WTC11 (cell line): ENCODE measurements around the gene STK32C. TPM values are rescaled to one million over a fixed set of nuclear protein-coding genes. Genes with fewer than 3 reads are reported as not detected.

Source experiments
- ATAC-seq: fragments of 200-7000 bp; cut with Tn5 transposase; 2 replicates; pipeline ENCODE4 v1.10.0; 2021; ENCODE audit warnings: mild to moderate bottlenecking, moderate library complexity
- CTCF ChIA-PET: fragments of 300-600 bp; sonication (Branson Sonifier 250); formaldehyde crosslinking; loops from one replicate; lab custom pipeline; 2021; ENCODE audit warnings: antibody characterized with exemption; lab: Charles Lee
- POLR2A ChIA-PET: fragments of 350-600 bp; sonication (Branson Sonifier 250); formaldehyde crosslinking; loops from one replicate; lab custom pipeline; 2021; ENCODE audit warnings: antibody characterized with exemption; lab: Charles Lee
- DNase-seq: peaks from one replicate; pipeline ENCODE4 v3.0.0; 2021; ENCODE audit warnings: low spot score
- H3K27ac Mint-ChIP-seq: 2 replicates; pipeline ENCODE4 v1.8.0; 2021; ENCODE audit warnings: mixed read lengths
- H3K27me3 Mint-ChIP-seq: 2 replicates; pipeline ENCODE4 v1.8.0; 2021; ENCODE audit warnings: low read depth, mild to moderate bottlenecking, moderate library complexity, mixed read lengths
- H3K36me3 Mint-ChIP-seq: 2 replicates; pipeline ENCODE4 v1.8.0; 2021; ENCODE audit warnings: mixed read lengths
- H3K4me1 Mint-ChIP-seq: 2 replicates; pipeline ENCODE4 v1.8.0; 2022; ENCODE audit warnings: mixed read lengths
- H3K4me3 Mint-ChIP-seq: 2 replicates; pipeline ENCODE4 v1.8.0; 2021; ENCODE audit warnings: mild to moderate bottlenecking, moderate library complexity, mixed read lengths
- H3K9me3 Mint-ChIP-seq: 2 replicates; pipeline ENCODE4 v1.8.0; 2021; ENCODE audit warnings: mixed read lengths
- CTCF ChIP-seq: fragments of 200-600 bp; IDR thresholded peaks from 2 replicates; pipeline ENCODE4 v1.8.0; 2022; ENCODE audit warnings: antibody characterized with exemption
- EMX1 ChIP-seq: fragments of 250-450 bp; sonication (Bioruptor Pico); IDR thresholded peaks from 2 replicates; pipeline ENCODE4 v1.8.0; 2021; ENCODE audit warnings: mild to moderate bottlenecking
- ESRRA ChIP-seq: sonication (generic); formaldehyde crosslinking; IDR thresholded peaks from 2 replicates; pipeline ENCODE4 v1.8.1; 2022; ENCODE audit warnings: mild to moderate bottlenecking, missing genetic modification reagents, borderline replicate concordance
- FOXP1 ChIP-seq: sonication (generic); formaldehyde crosslinking; IDR thresholded peaks from 2 replicates; pipeline ENCODE4 v1.8.0; 2022; ENCODE audit warnings: missing genetic modification reagents, mild to moderate bottlenecking, moderate library complexity, borderline replicate concordance
- GRHL2 ChIP-seq: fragments of 250-450 bp; sonication (Bioruptor Pico); IDR thresholded peaks from 2 replicates; pipeline ENCODE4 v1.8.0; 2022; ENCODE audit warnings: mild to moderate bottlenecking, moderate library complexity; ENCODE audit not compliant: insufficient replicate concordance, severe bottlenecking
- KAT7 ChIP-seq: sonication (generic); formaldehyde crosslinking; IDR thresholded peaks from 2 replicates; pipeline ENCODE4 v1.8.1; 2023; ENCODE audit warnings: missing genetic modification reagents, mild to moderate bottlenecking, borderline replicate concordance
- NFE2L1 ChIP-seq: sonication (generic); formaldehyde crosslinking; IDR thresholded peaks from 2 replicates; pipeline ENCODE4 v1.8.1; 2023; ENCODE audit warnings: missing genetic modification reagents
- NFYB ChIP-seq: sonication (generic); formaldehyde crosslinking; conservative IDR thresholded peaks from 2 replicates; pipeline ENCODE4 v1.8.0; 2022; ENCODE audit warnings: low read depth, missing genetic modification reagents
- NR1H2 ChIP-seq: sonication (generic); formaldehyde crosslinking; IDR thresholded peaks from 2 replicates; pipeline ENCODE4 v1.9.0; 2021; ENCODE audit warnings: mild to moderate bottlenecking, moderate library complexity, missing genetic modification reagents
- PRRX2 ChIP-seq: fragments of 250-450 bp; sonication (Bioruptor Pico); IDR thresholded peaks from 2 replicates; pipeline ENCODE4 v1.8.0; 2021; ENCODE audit warnings: mild to moderate bottlenecking
- RORB ChIP-seq: fragments of 250-450 bp; sonication (Bioruptor Pico); IDR thresholded peaks from 2 replicates; pipeline ENCODE4 v1.9.0; 2021; ENCODE audit warnings: mild to moderate bottlenecking
- SMAD4 ChIP-seq: sonication (generic); formaldehyde crosslinking; IDR thresholded peaks from 2 replicates; pipeline ENCODE4 v1.8.0; 2022; ENCODE audit warnings: mild to moderate bottlenecking, missing genetic modification reagents
- TP53 ChIP-seq: sonication (generic); formaldehyde crosslinking; IDR thresholded peaks from 2 replicates; pipeline ENCODE4 v1.8.1; 2023; ENCODE audit warnings: mild to moderate bottlenecking, missing genetic modification reagents
- USF1 ChIP-seq: sonication (generic); formaldehyde crosslinking; IDR thresholded peaks from 2 replicates; pipeline ENCODE4 v1.8.0; 2022; ENCODE audit warnings: mild to moderate bottlenecking, missing genetic modification reagents
- ZBTB43 ChIP-seq: sonication (generic); formaldehyde crosslinking; IDR thresholded peaks from 2 replicates; pipeline ENCODE4 v1.8.1; 2023; ENCODE audit warnings: mild to moderate bottlenecking, missing genetic modification reagents
- ZNF138 ChIP-seq: sonication (generic); formaldehyde crosslinking; conservative IDR thresholded peaks from 2 replicates; pipeline ENCODE4 v1.8.1; 2022; ENCODE audit warnings: mild to moderate bottlenecking, moderate library complexity, missing genetic modification reagents
- ZNF219 ChIP-seq: sonication (generic); formaldehyde crosslinking; IDR thresholded peaks from 2 replicates; pipeline ENCODE4 v1.8.0; 2023; ENCODE audit warnings: missing genetic modification reagents, mild to moderate bottlenecking, borderline replicate concordance
- ZNF232 ChIP-seq: sonication (generic); formaldehyde crosslinking; IDR thresholded peaks from 2 replicates; pipeline ENCODE4 v1.8.0; 2022; ENCODE audit warnings: mild to moderate bottlenecking, missing genetic modification reagents
- ZNF263 ChIP-seq: sonication (generic); formaldehyde crosslinking; IDR thresholded peaks from 2 replicates; pipeline ENCODE4 v1.8.1; 2022; ENCODE audit warnings: low read depth, mild to moderate bottlenecking, moderate library complexity, missing genetic modification reagents
- ZNF423 ChIP-seq: fragments of 250-450 bp; sonication (Bioruptor Pico); IDR thresholded peaks from 2 replicates; pipeline ENCODE4 v2.1.2; 2022; ENCODE audit warnings: mild to moderate bottlenecking, moderate library complexity
- total RNA-seq: library from RNA; stranded (reverse); gene quantifications from 3 replicates; pipeline ENCODE4 v1.2.3, GENCODE V29; 2021
- TF ChIP-seq, protein P1 (sequence below): sonication (generic); formaldehyde crosslinking; IDR thresholded peaks from 2 replicates; pipeline ENCODE4 v1.8.1; 2023; ENCODE audit warnings: mild to moderate bottlenecking, missing genetic modification reagents
- TF ChIP-seq, protein P2 (sequence below): sonication (generic); formaldehyde crosslinking; IDR thresholded peaks from 2 replicates; pipeline ENCODE4 v1.8.1; 2023; ENCODE audit warnings: mild to moderate bottlenecking, missing genetic modification reagents, borderline replicate concordance
- TF ChIP-seq, protein P3 (sequence below): sonication (generic); formaldehyde crosslinking; IDR thresholded peaks from 2 replicates; pipeline ENCODE4 v1.8.0; 2022; ENCODE audit warnings: mild to moderate bottlenecking, missing genetic modification reagents
- TF ChIP-seq, protein P4 (sequence below): fragments of 250-450 bp; sonication (Bioruptor Pico); IDR thresholded peaks from 2 replicates; pipeline ENCODE4 v1.9.0; 2021; ENCODE audit warnings: mild to moderate bottlenecking

Gene STK32C
- total RNA-seq, 1 experiment from 2014 or later: 20.7 TPM

- DNase-seq (no peak), ATAC-seq (no peak)
- Mint-ChIP-seq H3K9me3 (peaks cover 19% of the 10 kb centered on the region), H3K4me1 (peaks cover 6% of the 10 kb centered on the region; the same call in 1 of the 2 replicates), H3K4me3 (peak overlapping the region; percentile 50), H3K27me3 (peaks cover 48% of the 10 kb centered on the region), H3K27ac (no peak overlapping the region), H3K36me3 (peaks cover 17% of the 10 kb centered on the region)
- CTCF ChIA-PET: interaction anchor here (1.1 kb wide), 1 partner anchor 55 kb away, joined by 3 read pairs; no protein-coding TSS in a partner anchor
- no peak for TF ChIP-seq NR1H2 (CRISPR knock-in tag)
- TF ChIP-seq ZNF263 (CRISPR knock-in tag): no peak
- TF ChIP-seq NFE2L1 (CRISPR knock-in tag): no peak
- no peak for TF ChIP-seq ESRRA (CRISPR knock-in tag)
- TF ChIP-seq CTCF: no peak
- TF ChIP-seq ZNF423 (CRISPR knock-in tag): no peak
- no peak for TF ChIP-seq KAT7 (CRISPR knock-in tag)
- no peak for TF ChIP-seq NFYB (CRISPR knock-in tag)
- TF ChIP-seq, protein P1, sequence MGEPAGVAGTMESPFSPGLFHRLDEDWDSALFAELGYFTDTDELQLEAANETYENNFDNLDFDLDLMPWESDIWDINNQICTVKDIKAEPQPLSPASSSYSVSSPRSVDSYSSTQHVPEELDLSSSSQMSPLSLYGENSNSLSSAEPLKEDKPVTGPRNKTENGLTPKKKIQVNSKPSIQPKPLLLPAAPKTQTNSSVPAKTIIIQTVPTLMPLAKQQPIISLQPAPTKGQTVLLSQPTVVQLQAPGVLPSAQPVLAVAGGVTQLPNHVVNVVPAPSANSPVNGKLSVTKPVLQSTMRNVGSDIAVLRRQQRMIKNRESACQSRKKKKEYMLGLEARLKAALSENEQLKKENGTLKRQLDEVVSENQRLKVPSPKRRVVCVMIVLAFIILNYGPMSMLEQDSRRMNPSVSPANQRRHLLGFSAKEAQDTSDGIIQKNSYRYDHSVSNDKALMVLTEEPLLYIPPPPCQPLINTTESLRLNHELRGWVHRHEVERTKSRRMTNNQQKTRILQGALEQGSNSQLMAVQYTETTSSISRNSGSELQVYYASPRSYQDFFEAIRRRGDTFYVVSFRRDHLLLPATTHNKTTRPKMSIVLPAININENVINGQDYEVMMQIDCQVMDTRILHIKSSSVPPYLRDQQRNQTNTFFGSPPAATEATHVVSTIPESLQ (CRISPR knock-in tag): no peak
- no peak for TF ChIP-seq FOXP1 (CRISPR knock-in tag)
- TF ChIP-seq ZNF232 (CRISPR knock-in tag): no peak
- TF ChIP-seq ZNF138: no peak
- TF ChIP-seq, protein P2, sequence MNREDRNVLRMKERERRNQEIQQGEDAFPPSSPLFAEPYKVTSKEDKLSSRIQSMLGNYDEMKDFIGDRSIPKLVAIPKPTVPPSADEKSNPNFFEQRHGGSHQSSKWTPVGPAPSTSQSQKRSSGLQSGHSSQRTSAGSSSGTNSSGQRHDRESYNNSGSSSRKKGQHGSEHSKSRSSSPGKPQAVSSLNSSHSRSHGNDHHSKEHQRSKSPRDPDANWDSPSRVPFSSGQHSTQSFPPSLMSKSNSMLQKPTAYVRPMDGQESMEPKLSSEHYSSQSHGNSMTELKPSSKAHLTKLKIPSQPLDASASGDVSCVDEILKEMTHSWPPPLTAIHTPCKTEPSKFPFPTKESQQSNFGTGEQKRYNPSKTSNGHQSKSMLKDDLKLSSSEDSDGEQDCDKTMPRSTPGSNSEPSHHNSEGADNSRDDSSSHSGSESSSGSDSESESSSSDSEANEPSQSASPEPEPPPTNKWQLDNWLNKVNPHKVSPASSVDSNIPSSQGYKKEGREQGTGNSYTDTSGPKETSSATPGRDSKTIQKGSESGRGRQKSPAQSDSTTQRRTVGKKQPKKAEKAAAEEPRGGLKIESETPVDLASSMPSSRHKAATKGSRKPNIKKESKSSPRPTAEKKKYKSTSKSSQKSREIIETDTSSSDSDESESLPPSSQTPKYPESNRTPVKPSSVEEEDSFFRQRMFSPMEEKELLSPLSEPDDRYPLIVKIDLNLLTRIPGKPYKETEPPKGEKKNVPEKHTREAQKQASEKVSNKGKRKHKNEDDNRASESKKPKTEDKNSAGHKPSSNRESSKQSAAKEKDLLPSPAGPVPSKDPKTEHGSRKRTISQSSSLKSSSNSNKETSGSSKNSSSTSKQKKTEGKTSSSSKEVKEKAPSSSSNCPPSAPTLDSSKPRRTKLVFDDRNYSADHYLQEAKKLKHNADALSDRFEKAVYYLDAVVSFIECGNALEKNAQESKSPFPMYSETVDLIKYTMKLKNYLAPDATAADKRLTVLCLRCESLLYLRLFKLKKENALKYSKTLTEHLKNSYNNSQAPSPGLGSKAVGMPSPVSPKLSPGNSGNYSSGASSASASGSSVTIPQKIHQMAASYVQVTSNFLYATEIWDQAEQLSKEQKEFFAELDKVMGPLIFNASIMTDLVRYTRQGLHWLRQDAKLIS (CRISPR knock-in tag): no peak
- TF ChIP-seq PRRX2 (CRISPR knock-in tag): no peak
- TF ChIP-seq SMAD4 (CRISPR knock-in tag): no peak
- POLR2A ChIA-PET: no interaction called here
Observed at GRCh38 chr10:132305654-132306342, 2.0 kb downstream of the STK32C start.

- CTCF ChIA-PET: interaction anchor here (0.8 to 1.1 kb wide), 2 partner anchors 56 kb away, joined by 3 read pairs; no protein-coding TSS in a partner anchor
- ATAC-seq: no peak
- Mint-ChIP-seq H3K4me3 (no peak overlapping the region), H3K36me3 (peaks cover 17% of the 10 kb centered on the region), H3K9me3 (peaks cover 19% of the 10 kb centered on the region), H3K27ac (no peak overlapping the region), H3K27me3 (peaks cover 39% of the 10 kb centered on the region), H3K4me1 (peaks cover 6% of the 10 kb centered on the region; the same call in 1 of the 2 replicates)
- POLR2A ChIA-PET: no interaction called here
- DNase-seq: no peak
- no peak for TF ChIP-seq TP53 (CRISPR knock-in tag)
- no peak for TF ChIP-seq RORB (CRISPR knock-in tag)
- no peak for TF ChIP-seq USF1 (CRISPR knock-in tag)
- TF ChIP-seq EMX1 (CRISPR knock-in tag): no peak
- TF ChIP-seq, protein P3, sequence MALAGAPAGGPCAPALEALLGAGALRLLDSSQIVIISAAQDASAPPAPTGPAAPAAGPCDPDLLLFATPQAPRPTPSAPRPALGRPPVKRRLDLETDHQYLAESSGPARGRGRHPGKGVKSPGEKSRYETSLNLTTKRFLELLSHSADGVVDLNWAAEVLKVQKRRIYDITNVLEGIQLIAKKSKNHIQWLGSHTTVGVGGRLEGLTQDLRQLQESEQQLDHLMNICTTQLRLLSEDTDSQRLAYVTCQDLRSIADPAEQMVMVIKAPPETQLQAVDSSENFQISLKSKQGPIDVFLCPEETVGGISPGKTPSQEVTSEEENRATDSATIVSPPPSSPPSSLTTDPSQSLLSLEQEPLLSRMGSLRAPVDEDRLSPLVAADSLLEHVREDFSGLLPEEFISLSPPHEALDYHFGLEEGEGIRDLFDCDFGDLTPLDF (CRISPR knock-in tag): no peak
- no peak for TF ChIP-seq ZNF219 (CRISPR knock-in tag)
- TF ChIP-seq, protein P4, sequence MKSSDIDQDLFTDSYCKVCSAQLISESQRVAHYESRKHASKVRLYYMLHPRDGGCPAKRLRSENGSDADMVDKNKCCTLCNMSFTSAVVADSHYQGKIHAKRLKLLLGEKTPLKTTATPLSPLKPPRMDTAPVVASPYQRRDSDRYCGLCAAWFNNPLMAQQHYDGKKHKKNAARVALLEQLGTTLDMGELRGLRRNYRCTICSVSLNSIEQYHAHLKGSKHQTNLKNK: no peak
- no peak for TF ChIP-seq ZBTB43 (CRISPR knock-in tag)
- TF ChIP-seq GRHL2 (CRISPR knock-in tag): no peak
Observed at GRCh38 chr10:132304756-132305509, 2.8 kb downstream of the STK32C start.
